AG08396 (cell line): ENCODE results near the gene ZNF862.
"Not testable (repeated sequence)": the region's sequence is repeated elsewhere in the genome, so short reads cannot be mapped to it uniquely, and the experiment has no call there.

Experiments
- DNase-seq: peaks from one replicate; pipeline ENCODE4 v3.0.0; 2012; ENCODE audit warnings: low spot score, mixed read lengths

ZNF862 gene

DNA sequence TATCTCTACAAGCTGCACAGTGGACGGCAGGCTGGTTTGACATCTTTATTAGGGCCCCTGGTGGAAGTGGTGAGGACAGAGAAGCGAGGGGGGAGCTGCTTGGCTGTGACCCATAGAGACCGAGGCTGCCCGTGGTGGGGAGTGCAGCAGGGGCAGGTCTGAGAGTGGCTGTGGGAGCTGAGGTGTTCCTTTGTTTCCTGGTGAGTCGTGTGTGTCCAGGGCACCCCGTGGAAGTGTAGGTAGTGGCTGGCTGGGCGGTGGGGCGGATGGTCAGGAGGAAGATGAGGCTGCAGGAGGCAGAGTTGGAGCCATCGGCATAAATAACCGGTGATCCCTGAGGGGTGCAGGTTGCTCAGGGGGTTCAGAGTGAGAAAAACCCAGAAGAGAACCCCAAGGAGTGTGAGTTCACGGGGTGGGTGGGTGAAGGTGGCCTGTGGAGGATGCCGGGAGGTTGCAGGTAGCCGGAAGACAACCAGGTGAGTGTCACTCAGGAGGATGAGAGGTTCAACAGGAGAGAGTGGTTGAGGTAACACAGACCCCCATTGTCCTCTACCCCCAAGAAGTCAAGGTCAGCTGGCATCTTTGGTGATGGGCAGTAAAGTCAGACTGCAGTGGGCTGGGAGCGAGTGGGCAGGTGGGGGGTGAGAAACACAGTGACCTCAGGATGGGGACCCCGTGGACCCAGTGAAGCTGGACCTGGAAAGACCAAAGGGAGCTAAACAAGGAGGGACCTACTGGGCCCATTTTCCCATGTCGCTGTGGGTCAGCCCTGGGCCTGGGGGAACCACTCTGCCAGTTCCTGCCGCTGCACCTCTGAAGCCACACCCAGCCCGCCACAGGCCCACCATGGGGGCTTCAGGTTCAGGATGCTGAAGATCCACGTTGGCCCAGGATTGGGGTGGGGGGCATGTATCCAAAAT, 43.4 kb downstream of the ZNF862 start:
- no peak for DNase-seq

DNA sequence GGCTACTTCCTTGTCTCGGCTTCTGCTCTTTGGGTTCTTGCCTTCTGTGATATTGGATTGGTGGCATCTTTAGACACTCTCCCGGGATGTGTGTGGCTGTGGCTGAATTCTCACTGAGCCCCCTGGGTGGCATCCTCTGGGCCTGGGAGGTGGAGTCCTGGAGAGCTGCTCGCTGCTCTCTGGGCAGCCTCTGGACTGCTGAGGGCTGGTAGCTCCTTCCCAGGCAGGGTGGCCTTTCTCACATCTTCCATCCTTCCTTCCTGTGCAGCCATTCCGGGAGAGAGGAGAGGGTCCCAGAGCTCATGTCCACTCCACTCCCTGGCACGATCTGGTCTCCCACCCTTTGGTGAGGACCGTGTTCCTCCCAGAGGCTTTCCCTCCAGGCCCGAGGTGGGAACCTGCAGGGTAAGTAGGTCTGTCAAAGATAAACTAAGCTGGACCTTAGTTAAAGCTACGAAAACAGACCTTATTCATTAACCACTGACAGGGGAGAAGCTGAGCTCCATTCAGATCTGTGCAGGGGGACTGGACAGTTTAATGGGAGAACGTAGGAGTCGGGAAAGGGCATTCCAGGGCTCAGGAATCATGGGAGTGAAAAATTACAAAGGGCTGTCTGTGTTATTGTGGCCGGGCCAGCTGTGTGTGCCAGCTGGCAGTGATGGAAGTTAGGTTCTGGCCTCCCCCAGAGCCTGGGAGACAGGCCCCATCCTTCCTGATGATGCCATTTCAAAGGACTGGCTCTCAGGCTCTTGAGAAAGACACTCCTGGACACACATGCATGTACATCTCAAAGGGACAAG, 44.3 kb downstream of the ZNF862 start:
- DNase-seq = no peak

DNA sequence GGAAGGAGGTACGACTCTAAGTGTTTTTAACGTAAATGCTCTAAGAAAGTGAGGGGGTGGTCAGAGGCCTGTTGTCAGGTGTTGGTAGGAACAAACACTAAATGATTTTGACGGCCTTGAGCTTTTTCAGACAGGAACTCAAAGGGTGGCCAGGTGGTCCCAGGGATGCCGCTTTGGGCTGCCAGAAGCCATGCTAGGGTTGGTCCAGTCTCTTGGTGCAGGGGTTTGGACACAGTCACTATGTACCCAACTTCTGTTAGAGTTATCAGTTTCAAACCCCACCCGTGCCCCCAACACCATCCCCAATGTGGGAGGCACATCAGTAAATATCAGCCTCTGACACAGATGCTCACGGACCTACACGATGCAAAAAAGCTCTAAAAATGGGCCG, 44.9 kb downstream of the ZNF862 start:
- DNase-seq = no peak

DNA sequence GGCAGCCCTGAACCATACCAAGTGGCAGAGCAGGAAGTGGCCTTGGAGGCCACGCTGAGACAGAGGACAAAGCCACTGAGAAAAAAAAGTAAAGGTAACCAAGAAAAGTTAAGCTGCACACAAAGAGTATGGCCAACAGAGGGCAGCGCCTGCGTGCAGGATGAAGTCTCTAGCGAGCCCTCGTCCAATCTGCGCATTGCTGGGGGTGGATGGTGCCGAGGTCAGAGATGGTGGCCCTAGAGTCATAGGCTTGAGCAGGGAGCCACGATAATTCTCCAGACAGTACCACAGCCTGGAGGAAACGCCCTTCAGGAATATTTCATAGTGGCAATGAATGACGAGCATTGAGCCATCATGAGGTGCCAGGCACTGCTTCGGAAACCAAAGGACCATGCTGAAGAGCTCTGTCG, 45.3 kb downstream of the ZNF862 start:
- peak; percentile 54 for DNase-seq

DNA sequence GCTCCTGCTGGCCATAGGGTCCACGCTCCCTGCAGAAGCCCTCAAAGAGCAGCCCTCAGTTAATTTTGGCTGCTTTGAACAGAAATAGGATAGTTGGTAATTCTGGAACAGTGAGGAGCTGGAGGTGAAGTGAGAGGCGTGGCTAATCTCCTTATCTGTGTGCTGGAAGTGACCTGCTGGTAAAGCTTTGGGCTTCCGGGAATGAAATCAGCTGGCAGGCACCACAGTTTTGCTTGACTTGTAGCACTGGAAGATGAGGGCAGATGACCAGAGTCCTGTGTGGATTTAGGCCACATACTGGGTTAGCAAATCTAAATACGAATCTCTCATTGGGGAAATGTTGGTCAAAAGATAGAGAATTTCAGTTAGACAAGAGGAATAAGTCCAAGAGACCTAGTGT, 45.8 kb downstream of the ZNF862 start:
- DNase-seq = no peak

DNA sequence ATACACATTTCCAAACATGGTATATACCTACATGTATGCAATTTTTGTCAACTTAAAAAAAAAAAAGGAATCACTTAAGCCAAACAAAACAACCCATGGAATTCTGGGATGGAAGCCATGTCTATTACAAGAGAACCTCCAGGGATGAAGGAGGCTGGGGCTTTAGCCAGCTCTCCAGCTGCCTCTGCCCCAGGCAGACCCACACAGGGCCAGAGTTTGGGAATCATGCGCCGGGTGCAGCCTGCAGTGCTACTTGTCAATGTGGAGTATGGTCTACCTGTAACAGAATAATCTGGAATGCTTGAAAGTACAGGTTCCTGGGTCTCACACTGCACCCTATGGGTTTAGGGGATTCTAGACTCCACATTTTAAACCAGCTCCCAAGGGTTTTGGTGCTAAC, 46.4 kb downstream of the ZNF862 start:
- DNase-seq = no peak

DNA sequence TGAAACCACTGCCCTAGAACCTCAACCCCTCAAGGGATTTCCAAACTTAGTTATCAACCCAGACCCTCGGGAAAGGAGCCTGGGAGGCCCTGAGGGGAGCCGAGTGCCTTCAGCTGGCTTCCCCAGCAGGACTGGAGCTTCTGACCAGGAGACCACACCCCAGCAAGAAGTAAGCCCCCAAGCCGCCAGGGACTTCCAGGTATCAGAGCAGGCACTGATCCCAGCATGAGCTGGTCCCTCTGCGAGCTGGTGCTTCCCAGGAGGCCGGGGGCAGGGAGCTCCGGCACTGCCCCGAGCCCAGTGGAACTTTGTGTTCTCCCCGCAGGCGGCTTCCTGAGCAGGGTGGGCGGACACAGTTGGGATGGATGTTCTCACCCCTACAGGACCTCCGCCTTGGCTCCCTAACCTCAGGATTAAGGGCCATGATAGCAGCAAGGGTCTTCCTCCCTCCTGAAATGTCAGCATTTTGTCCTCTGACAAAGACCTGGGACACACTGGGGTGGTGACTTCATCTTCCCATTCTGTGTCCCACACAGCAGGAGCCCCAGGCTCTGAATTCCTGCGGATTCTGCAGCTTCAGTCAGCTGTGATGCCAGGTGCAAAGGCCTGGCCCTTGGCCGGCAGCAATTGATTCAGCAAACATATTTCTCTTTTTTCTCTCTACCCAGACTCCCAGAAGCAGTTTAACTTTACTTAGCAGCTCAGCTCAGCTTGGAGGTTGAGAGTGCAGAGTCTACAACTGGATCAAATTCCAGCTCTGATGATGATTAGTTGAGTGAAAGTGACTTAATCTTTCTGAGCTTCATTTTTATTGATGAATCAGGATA, 47.2 kb downstream of the ZNF862 start:
- no peak for DNase-seq

DNA sequence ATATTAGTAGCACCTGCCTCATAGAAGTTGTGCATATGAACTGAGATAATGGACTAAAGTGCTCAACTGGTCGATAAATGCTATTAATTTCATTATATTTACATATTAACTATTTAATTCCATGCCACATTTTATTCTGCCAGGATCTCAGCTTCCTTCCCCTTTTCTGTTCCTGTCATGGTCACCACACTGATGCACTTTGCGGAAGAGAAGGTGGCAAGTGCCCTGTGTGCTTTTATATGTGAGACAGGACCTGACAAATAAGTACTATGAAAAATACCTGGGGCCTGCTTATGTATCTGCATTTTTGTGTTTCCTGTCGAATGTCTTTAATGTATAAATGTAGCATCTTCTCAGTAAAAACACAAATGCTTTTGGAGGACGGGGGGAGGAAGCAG, 47.8 kb downstream of the ZNF862 start:
- DNase-seq = no peak

DNA sequence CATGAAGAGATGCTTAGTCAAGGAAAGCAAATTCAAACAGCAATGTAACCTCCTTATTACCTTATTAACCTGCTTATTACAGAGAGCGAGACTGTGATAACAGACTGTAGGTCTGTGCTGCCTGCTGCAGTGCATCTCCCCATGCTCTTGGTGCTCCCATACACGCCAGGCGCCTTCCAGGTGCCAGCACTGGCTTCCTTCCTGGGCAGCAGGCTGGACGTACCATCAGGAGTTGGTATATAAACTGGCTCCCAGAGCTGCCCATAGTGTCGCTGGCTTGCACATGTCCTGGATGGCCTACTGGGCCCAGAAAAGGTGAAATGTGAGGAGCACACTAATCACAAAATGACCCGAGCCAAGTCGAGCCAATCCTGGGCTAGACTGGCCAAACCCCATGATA, 49.1 kb downstream of the ZNF862 start:
- DNase-seq = no peak

DNA sequence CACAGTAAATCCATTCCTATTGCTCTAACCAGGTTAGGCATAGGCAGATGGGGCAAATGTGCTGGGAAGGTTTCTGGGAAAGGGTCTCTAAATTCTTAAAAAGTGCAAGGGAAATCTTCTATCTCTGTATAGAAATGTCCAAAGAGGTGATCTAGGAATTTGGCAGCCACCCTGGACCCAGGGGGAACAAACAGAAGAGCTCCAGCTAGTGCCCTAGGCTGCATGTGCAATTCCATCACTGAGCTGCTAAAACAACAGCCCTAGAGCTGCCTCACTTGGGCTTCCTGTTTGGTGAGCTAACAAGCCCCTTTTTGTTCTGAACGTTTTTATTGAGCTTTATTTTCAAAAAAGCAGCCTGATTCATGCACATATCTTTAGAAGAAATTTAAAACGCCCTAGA, 52.5 kb downstream of the ZNF862 start:
- not testable (repeated sequence) for DNase-seq

DNA sequence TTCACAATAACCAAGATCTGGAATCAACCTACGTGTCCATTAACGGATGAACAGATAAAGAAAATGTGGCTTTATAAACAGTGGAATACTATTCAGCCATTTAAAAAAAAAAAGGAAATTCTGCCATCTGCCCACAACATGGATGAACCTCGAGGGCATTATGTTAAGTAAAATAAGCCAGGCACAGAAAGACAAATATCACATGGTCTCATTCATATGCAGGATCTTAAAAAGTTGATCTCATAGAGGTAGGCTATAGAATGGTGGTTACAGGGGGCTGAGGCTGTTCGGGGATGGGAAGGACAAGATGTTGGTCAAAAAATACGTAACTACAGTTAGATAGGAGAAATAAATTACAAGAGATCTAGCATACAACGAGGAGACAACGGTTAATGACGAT, 56.8 kb downstream of the ZNF862 start:
- DNase-seq = not testable (repeated sequence)

DNA sequence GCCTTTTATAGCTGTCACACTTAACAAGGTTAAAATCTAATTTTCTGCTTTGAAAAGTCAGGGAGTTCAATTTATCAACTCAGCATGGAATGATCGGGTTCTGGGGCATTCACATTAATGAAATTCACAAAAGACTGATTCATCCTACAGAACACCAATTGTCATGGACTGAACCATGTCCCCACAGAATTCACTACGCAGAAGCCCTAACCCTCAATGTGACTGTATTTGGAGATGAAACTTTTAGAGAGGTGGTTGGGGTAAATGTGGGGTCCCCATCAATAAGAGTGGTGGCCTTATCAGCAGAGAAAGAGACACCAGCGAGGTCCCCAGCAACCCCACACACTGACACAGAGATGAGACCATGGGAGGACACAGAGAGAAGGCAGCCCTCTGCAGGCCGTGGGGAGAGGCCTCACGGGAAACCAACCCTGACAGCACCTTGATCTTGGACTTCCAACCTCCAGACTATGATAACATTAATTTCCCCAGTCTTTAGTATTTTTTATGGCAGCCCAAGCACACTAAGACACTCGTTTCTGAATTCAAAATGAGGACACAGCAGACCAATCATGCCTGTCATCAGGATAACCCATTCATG, 69.7 kb downstream of the ZNF862 start:
- not testable (repeated sequence) for DNase-seq

DNA sequence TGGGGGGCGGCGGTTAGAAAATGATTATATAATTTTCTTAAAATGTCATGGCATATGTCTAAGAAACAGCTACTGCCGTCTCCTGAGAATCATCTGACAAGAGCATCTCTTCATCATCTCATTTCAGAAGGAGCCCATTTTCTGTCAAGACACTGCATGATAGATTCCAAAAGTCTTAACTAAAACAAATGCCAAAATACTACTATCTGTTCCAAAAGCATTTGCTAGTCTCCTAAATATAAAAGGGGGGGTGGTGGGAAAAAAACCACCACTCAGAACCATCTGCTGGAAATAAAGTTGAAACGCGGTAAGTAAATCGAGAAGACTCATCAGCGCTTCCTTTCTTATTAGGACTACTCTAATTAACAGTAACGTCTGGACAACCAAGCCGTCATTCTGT, 72.0 kb downstream of the ZNF862 start:
- DNase-seq = not testable (repeated sequence)

DNA sequence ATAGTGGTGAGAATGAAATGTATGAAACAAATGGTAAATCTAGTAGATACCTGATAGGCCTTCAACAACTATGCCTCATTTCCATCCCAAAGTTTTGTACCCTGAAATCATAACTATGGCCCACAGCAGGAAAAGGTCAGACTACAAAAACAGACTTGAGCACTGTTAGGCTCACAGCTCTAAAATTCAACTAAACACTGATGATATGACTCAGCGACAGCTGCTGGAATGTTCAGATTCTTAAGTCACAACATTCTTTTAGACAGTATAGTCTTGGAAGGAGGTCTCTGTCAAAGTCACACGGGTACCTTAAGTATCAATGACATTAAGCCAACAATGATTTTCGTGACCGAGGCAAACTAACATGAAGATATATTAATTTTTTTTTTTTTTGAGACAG, 74.0 kb downstream of the ZNF862 start:
- DNase-seq = not testable (repeated sequence)
